ENCODE results near the gene CADM2.

The CADM2 gene

DNA sequence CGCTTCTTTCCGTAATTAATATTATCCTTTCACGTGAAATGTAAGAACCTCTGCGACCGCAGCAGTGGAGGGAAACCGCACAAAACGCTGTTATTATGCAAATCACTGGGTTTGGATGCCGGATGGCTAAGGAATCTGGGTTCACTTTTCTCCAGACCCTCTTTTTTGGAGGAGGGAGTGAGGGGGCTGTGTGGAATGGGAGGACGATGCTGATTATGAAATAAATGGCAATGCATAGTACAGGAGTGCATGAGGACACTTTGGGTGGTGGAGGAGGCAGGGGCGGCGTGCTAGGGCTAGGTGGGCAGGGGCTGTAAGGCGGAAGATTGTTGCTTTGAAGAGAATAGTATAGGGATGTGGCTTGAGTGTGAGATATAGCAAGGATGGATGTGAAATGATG lies 1.8 kb downstream of the CADM2 start:
- no peak overlapping the region for H3K27ac ChIP-seq
- no peak for TF ChIP-seq ZFX (IDR thresholded peaks at IDR 0.05; ENCODE audit: borderline replicate concordance)
- TF ChIP-seq, protein P1, sequence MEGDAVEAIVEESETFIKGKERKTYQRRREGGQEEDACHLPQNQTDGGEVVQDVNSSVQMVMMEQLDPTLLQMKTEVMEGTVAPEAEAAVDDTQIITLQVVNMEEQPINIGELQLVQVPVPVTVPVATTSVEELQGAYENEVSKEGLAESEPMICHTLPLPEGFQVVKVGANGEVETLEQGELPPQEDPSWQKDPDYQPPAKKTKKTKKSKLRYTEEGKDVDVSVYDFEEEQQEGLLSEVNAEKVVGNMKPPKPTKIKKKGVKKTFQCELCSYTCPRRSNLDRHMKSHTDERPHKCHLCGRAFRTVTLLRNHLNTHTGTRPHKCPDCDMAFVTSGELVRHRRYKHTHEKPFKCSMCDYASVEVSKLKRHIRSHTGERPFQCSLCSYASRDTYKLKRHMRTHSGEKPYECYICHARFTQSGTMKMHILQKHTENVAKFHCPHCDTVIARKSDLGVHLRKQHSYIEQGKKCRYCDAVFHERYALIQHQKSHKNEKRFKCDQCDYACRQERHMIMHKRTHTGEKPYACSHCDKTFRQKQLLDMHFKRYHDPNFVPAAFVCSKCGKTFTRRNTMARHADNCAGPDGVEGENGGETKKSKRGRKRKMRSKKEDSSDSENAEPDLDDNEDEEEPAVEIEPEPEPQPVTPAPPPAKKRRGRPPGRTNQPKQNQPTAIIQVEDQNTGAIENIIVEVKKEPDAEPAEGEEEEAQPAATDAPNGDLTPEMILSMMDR (IDR thresholded peaks at IDR 0.05), result no peak

GRCh38 chr3:84961011-84961410 lies 2.2 kb downstream of the CADM2 start:
- H3K27ac ChIP-seq, result no peak overlapping the region
- TF ChIP-seq ZFX (IDR thresholded peaks at IDR 0.05; ENCODE audit: borderline replicate concordance), result no peak
- TF ChIP-seq, protein P1 (IDR thresholded peaks at IDR 0.05), result no peak

DNA sequence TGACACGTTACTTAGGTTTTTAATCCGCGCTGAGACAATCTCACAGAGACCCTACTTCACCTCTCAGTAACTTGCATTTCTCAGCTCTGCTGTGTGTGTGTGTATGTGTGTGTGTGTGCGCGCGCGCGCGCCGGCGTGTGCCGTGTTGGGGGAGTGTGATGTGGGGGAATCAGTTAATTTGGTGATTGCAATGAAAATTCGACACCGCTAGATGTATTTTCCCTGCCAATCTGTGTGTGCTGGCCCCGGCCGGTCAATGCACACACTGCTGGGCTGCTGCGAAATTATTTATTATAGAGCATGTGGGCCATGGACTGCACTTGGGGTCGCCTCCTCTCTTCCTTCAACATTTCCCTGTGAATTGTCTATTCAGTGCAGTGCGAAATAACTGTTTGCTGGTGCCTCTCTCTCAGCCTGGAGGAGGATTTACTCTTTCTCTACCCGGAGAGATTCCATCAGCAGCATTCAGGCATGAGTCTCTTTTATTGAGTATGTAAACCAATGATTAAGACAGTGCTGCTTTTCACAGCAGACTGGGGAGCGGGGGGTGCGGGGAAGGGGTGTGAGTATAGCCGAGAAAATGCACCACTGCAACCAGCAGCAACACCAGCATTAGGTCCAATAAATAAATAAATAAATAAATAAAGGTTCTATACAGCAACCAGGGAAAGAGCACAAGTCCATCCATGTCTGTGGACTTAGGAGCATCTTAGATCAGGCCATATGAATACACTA lies 2.9 kb downstream of the CADM2 start:
- no peak overlapping the region for H3K27ac ChIP-seq
- no peak for TF ChIP-seq ZFX (IDR thresholded peaks at IDR 0.05; ENCODE audit: borderline replicate concordance)

DNA sequence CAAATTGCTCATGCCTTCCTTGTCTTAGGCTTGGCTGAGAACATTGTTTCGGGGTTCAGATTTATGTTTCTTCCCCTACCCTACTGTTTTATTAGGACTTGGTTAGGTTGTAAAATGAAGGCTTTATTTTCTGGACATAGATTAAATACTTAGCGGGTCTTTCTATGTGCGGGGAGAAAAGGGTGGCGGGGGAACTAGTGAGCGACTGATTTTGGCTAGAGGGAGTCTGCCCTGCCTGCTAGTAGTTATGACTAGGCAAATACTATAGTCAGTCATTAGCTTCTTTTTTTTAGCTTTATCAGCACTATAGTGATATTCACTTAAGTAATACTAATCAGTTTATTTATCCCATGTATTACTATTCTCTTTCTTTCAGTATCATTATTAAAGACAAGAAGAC lies 3.6 kb downstream of the CADM2 start:
- no peak overlapping the region for H3K27ac ChIP-seq
- TF ChIP-seq ZFX (IDR thresholded peaks at IDR 0.05; ENCODE audit: borderline replicate concordance), result no peak
- TF ChIP-seq, protein P1 (IDR thresholded peaks at IDR 0.05), result no peak

- no peak overlapping the region for H3K27ac ChIP-seq
- no peak for TF ChIP-seq ZFX (IDR thresholded peaks at IDR 0.05; ENCODE audit: borderline replicate concordance)
- TF ChIP-seq, protein P1 (IDR thresholded peaks at IDR 0.05), result no peak
Observed at GRCh38 chr3:84963137-84963536, 4.3 kb downstream of the CADM2 start.

GRCh38 chr3:84965141-84965540 lies 6.4 kb downstream of the CADM2 start:
- TF ChIP-seq, protein P1 (IDR thresholded peaks at IDR 0.05), result peak; percentile 43
- TF ChIP-seq ZFX (IDR thresholded peaks at IDR 0.05; ENCODE audit: borderline replicate concordance), result no peak
- no peak overlapping the region for H3K27ac ChIP-seq

DNA sequence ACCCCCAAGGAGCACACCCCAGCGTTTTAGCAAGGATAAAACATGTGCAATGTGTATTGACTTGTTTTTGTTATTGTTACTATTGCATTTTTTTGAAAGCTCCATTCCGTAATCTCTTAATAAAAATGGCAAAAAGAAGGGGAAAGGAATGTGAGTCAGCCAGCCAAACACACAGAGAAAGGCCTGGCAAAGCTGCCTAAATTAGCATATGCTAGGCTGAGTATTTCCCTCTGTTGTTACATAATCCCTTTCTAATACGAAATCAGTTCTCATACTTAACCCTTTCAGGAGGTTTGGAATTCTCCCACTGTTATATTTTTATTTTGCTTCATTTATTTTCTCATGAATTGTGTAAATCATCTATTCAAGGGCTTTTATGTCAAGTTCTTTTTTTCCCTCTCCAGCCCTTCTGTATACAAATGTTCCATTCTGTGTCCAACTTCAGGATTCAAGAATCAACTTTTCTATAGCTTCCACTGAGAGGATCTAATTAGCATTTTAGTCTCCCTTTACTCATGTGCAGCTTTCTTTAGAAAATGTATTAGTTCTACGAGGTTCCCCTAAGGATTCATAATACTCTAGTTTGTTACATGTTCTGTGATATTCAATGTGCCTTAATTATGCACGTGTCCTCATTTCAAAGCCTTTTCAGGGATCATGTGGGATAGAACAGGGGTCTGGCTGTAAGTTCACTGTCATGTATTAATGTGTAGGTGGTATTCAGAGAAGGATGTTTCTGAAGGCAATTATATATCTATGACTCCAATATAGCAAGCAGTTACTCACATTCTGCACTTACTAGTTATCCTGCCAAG lies 9.2 kb downstream of the CADM2 start:
- TF ChIP-seq ZFX (IDR thresholded peaks at IDR 0.05; ENCODE audit: borderline replicate concordance), result no peak
- TF ChIP-seq, protein P1 (IDR thresholded peaks at IDR 0.05), result no peak
- no peak overlapping the region for H3K27ac ChIP-seq
